OCI-LY7 (cell line): ENCODE measurements around the gene HDAC9. TPM values are rescaled to one million over a fixed set of nuclear protein-coding genes. Genes with fewer than 3 reads are reported as not detected.

Source experiments
- BruUV-seq: library from RNA; stranded (reverse); fragments of 400-500 nt; replicated peaks from 2 replicates; lab custom pipeline; 2021; lab: Mats Ljungman, UMichigan
- CTCF ChIA-PET: fragments of 300-600 bp; sonication (Branson Sonifier 250); formaldehyde crosslinking; loops from one replicate; lab custom pipeline; 2022; ENCODE audit warnings: antibody characterized with exemption; ENCODE audit not compliant: unreplicated experiment; lab: Charles Lee
- POLR2A ChIA-PET: fragments of 300-600 bp; sonication (Branson Sonifier 250); formaldehyde crosslinking; loops from one replicate; lab custom pipeline; 2022; ENCODE audit warnings: antibody characterized with exemption; lab: Charles Lee
- DNase-seq: peaks from one replicate; pipeline ENCODE4 v3.0.0-alpha.2; 2015; ENCODE audit warnings: low spot score
- H2AFZ ChIP-seq: fragments of 200-600 bp; sonication (generic), shearing (Covaris generic); 2 replicates; pipeline ENCODE4 v1.6.1; 2014; ENCODE audit warnings: mild to moderate bottlenecking, antibody characterized with exemption, low read length, moderate library complexity
- H3K27ac ChIP-seq: fragments of 200-600 bp; sonication (generic); 2 replicates; pipeline ENCODE4 v1.5.1; 2014; ENCODE audit warnings: mixed run types, low read depth, mild to moderate bottlenecking, moderate library complexity, low read length, inconsistent platforms; ENCODE audit not compliant: poor library complexity, severe bottlenecking
- H3K36me3 ChIP-seq: fragments of 200-600 bp; sonication (generic); 2 replicates; pipeline ENCODE4 v1.6.1; 2014; ENCODE audit warnings: mild to moderate bottlenecking, antibody characterized with exemption, low read length, moderate library complexity, mixed read lengths; ENCODE audit not compliant: insufficient read depth
- H3K4me1 ChIP-seq: fragments of 200-600 bp; sonication (generic); 2 replicates; pipeline ENCODE4 v1.5.1; 2014; ENCODE audit warnings: mild to moderate bottlenecking, low read length; ENCODE audit not compliant: insufficient read depth, poor library complexity, severe bottlenecking
- H3K4me2 ChIP-seq: fragments of 200-600 bp; sonication (generic); 2 replicates; pipeline ENCODE4 v1.6.1; 2014; ENCODE audit warnings: mild to moderate bottlenecking, low read length
- H3K4me3 ChIP-seq: fragments of 200-600 bp; sonication (generic); 2 replicates; pipeline ENCODE4 v1.5.1; 2014; ENCODE audit warnings: mild to moderate bottlenecking, low read depth, low read length; ENCODE audit not compliant: poor library complexity, severe bottlenecking
- H3K79me2 ChIP-seq: fragments of 200-600 bp; sonication (generic); 2 replicates; pipeline ENCODE4 v1.6.1; 2016; ENCODE audit warnings: low read depth, mild to moderate bottlenecking, low read length, moderate library complexity, mixed read lengths; ENCODE audit not compliant: insufficient read depth
- H3K9me2 ChIP-seq: fragments of 200-600 bp; sonication (generic); 2 replicates; pipeline ENCODE4 v1.6.1; 2016; ENCODE audit warnings: mild to moderate bottlenecking, low read length, mixed read lengths; ENCODE audit not compliant: insufficient read depth
- H3K9me3 ChIP-seq: fragments of 200-600 bp; sonication (generic); 2 replicates; pipeline ENCODE4 v1.6.1; 2014; ENCODE audit warnings: mild to moderate bottlenecking, mixed run types, low read length, mixed read lengths
- H4K20me1 ChIP-seq: fragments of 200-600 bp; sonication (generic); 2 replicates; pipeline ENCODE4 v1.6.1; 2014; ENCODE audit warnings: mild to moderate bottlenecking, antibody characterized with exemption, low read length, moderate library complexity, mixed read lengths; ENCODE audit not compliant: insufficient read depth
- EZH2phosphoT487 ChIP-seq: fragments of 200-600 bp; sonication (generic); IDR thresholded peaks from 2 replicates; pipeline ENCODE4 v1.6.1; 2018; ENCODE audit warnings: low read depth, borderline replicate concordance, mild to moderate bottlenecking, mixed run types, antibody characterized with exemption, low read length, moderate library complexity, mixed read lengths
- intact Hi-C: fragments of 100-400 bp; cut with micrococcal nuclease; formaldehyde crosslinking; loops from one replicate; pipeline ENCODE4 v1.10.0; 2022; ENCODE audit not compliant: unreplicated experiment
- total RNA-seq, 2 experiments: library from RNA; depleted of rRNA in 1 of 2; stranded (reverse); fragments of >200 nt in 1 of 2; shearing (Covaris generic) in 1 of 2; gene quantifications; 2 replicates each; pipeline ENCODE4 v1.2.3, GENCODE V29; 2014 to 2022
- TF ChIP-seq, protein P1 (sequence below): fragments of 200-600 bp; sonication (generic); conservative IDR thresholded peaks from 2 replicates; pipeline ENCODE4 v1.5.1; 2014; ENCODE audit warnings: mild to moderate bottlenecking, antibody characterized with exemption, low read length, moderate library complexity, mixed read lengths

Gene HDAC9
- total RNA-seq, 2 experiments from 2014 or later, result 58.8 to 91.7 TPM

DNA sequence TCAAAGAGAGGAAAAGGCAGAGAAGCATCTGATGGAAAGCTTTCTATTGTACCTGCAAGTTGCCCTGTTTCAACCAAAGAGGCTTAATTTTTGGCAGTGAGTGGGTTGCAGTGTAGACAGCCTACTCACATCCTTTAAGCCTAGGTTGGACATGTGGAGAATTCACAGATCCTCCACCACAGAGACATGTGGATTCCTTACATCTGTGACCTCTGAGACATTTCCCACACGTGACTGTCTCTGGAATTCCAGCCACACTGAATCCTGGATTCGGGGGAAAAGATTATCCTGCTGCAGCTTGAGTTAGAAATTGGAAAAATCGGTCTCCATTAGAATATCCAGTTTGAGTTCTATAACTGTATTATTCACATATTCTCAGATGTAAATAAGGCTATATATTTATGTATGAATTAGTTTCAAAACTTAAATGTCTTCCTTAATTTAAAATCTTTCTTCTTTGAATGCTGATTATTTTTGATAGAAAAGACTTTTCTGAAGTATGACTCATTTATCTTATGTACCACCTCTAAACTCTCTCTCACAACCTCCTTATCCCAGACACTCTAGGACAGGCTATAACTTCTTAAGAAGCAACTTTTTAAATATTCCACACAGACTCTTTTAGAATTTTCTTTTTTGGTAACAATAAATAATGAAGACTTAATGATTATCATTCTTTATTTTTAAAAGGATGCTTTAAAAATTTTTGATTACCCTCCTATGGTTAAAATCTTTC lies 498.6 kb downstream of the HDAC9 start:
- CTCF ChIA-PET, result no interaction called here
- Histone ChIP-seq H3K27ac (no peak overlapping the region), H3K36me3 (no peaks in the 10 kb centered on the region), H3K4me2 (no peak overlapping the region), H3K9me3 (no peaks in the 10 kb centered on the region), H3K4me3 (no peak overlapping the region), H2AFZ (no peak overlapping the region), H3K4me1 (no peaks in the 10 kb centered on the region), H3K79me2 (no peaks in the 10 kb centered on the region), H4K20me1 (no peaks in the 10 kb centered on the region), H3K9me2 (no peaks in the 10 kb centered on the region)
- intact Hi-C loops, result no loop called here
- no TSS peak for BruUV-seq
- TF ChIP-seq EZH2phosphoT487, result no peak
- TF ChIP-seq, protein P1, sequence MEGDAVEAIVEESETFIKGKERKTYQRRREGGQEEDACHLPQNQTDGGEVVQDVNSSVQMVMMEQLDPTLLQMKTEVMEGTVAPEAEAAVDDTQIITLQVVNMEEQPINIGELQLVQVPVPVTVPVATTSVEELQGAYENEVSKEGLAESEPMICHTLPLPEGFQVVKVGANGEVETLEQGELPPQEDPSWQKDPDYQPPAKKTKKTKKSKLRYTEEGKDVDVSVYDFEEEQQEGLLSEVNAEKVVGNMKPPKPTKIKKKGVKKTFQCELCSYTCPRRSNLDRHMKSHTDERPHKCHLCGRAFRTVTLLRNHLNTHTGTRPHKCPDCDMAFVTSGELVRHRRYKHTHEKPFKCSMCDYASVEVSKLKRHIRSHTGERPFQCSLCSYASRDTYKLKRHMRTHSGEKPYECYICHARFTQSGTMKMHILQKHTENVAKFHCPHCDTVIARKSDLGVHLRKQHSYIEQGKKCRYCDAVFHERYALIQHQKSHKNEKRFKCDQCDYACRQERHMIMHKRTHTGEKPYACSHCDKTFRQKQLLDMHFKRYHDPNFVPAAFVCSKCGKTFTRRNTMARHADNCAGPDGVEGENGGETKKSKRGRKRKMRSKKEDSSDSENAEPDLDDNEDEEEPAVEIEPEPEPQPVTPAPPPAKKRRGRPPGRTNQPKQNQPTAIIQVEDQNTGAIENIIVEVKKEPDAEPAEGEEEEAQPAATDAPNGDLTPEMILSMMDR, result no peak
- DNase-seq, result no peak
- POLR2A ChIA-PET, result no interaction called here

DNA sequence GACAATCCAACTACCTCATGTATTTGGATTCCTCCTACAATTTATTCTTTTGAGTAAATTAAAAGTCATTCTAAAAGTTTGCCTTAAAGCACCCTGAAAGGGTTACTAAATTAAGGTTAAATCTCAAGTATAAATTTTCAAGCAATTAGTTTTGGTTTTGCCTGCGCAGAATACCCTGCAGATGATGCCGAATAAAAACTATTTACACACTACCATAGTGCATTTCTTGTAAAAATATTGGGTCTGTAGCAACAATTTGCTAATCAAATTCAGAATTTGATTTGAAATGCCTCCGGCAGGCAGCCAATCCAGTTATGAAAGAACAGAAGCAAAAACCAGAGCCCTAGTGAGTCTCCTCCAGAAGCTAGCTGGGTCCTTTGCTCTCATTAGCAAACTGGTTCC lies 499.7 kb downstream of the HDAC9 start:
- Histone ChIP-seq H3K27ac (no peak overlapping the region), H3K79me2 (no peaks in the 10 kb centered on the region), H3K36me3 (no peaks in the 10 kb centered on the region), H2AFZ (no peak overlapping the region), H3K4me1 (no peaks in the 10 kb centered on the region), H3K4me3 (no peak overlapping the region), H3K9me3 (no peaks in the 10 kb centered on the region), H3K9me2 (no peaks in the 10 kb centered on the region), H3K4me2 (no peak overlapping the region), H4K20me1 (no peaks in the 10 kb centered on the region)
- CTCF ChIA-PET, result no interaction called here
- DNase-seq, result no peak
- POLR2A ChIA-PET, result interaction anchor here (0.8 kb wide), 1 partner anchor 356 kb away, joined by 3 read pairs; no protein-coding TSS in a partner anchor
- TF ChIP-seq, protein P1, result no peak
- TF ChIP-seq EZH2phosphoT487, result no peak
- intact Hi-C loops, result no loop called here
- no TSS peak for BruUV-seq

DNA sequence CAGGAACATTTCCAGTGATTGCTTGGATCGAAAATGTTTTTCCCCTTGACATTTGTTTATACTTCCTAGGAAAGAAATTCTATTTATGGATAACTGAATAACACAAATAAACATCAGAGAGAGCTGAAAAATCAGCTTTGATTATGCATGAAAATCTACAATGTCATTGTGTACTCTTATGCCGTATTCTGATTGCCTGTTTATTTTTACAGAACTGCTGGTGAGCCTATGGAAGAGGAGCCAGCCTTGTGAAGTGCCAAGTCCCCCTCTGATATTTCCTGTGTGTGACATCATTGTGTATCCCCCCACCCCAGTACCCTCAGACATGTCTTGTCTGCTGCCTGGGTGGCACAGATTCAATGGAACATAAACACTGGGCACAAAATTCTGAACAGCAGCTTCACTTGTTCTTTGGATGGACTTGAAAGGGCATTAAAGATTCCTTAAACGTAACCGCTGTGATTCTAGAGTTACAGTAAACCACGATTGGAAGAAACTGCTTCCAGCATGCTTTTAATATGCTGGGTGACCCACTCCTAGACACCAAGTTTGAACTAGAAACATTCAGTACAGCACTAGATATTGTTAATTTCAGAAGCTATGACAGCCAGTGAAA lies 500.4 kb downstream of the HDAC9 start:
- TF ChIP-seq, protein P1, result no peak
- no peak for TF ChIP-seq EZH2phosphoT487
- H3K27ac ChIP-seq, result no peak overlapping the region
- no peak for DNase-seq
- H3K4me2 ChIP-seq, result no peak overlapping the region
- no peak overlapping the region for H2AFZ ChIP-seq
- ChIA-PET POLR2A (interaction anchor here (0.6 to 0.8 kb wide), 2 partner anchors 356 to 772 kb away, joined by 3 read pairs; no protein-coding TSS in a partner anchor), CTCF (no interaction called here)
- H3K36me3 ChIP-seq, result no peaks in the 10 kb centered on the region
- H3K79me2 ChIP-seq, result no peaks in the 10 kb centered on the region
- H4K20me1 ChIP-seq, result no peaks in the 10 kb centered on the region
- H3K4me1 ChIP-seq, result no peaks in the 10 kb centered on the region
- BruUV-seq, result no TSS peak
- intact Hi-C loops, result no loop called here
- no peaks in the 10 kb centered on the region for H3K9me3 ChIP-seq
- H3K9me2 ChIP-seq, result no peaks in the 10 kb centered on the region
- H3K4me3 ChIP-seq, result no peak overlapping the region
